GM15510 (cell line): ENCODE measurements around the gene ZDHHC16.

Source experiments
- POLR2A ChIP-seq: IDR thresholded peaks from 3 replicates; pipeline ENCODE4 v1.6.1; 2011; ENCODE audit warnings: borderline replicate concordance; ENCODE audit not compliant: insufficient read length; ENCODE audit errors: extremely low read depth

The ZDHHC16 gene

DNA sequence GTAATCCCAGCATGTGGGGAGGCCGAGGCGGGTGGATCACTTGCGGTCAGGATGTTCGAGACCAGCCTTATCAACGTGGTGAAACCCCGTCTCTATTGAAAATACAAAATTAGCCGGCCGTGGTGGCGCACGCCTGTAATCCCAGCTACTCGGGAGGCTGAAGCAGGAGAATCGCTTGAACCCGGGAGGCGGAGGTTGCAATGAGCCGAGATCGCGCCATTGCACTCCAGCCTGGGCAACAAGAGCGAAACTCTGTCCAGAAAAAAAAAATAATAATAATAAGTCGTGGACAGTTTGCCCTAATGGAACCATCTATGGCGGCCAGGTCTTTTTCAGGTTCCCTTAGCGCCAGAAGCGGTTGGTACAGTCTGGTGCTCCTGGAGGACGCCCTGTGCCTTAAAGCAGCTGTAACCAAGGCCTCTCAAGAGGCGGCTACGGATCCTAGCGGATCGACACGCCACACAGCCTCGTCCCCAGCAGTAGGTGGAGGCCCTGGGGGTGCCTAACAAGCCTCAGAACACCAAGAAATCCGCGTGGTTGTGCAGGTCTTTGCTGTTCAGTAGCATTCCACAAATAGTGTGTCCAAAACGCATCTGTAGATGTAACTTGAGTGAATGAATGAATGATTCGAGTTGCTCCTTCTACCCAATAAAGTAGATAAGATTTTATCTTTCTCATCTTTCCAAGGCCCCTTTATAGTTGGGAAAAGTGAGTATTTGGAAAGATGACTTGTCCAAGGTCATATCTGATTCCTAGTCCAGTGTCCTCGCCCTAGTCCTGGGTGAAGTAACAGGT, 19.0 kb upstream of the ZDHHC16 start:
- no peak for TF ChIP-seq POLR2A

DNA sequence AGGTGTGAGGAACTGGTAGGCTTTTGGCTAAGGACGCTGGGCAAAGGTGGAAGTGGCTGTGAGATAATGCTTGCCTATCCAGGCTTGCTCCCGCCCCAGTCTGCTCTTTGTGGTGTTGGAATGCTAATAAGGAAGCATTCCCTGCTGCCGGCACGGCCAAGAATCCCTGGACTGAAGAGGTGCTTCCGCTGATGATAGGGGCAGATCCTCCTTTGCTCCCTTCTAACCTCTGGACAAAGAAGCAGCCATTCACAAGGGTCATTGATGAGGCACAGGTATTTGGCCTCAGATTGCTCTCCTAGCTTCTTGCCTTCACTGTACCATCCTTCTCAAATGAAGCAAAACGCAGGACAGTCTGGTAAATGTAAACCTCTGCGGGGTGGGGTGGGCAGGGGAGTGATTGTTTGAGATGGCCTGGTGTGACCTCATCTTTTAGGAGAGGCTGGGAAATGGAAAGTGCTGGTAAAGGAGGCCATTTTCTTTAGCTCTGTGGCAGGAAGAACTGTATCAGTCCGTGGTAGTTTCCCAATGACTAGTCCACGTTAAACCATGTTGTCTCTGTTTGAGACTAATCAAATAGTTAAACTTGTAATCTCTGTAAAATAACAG, 18.3 kb upstream of the ZDHHC16 start:
- no peak for TF ChIP-seq POLR2A

DNA sequence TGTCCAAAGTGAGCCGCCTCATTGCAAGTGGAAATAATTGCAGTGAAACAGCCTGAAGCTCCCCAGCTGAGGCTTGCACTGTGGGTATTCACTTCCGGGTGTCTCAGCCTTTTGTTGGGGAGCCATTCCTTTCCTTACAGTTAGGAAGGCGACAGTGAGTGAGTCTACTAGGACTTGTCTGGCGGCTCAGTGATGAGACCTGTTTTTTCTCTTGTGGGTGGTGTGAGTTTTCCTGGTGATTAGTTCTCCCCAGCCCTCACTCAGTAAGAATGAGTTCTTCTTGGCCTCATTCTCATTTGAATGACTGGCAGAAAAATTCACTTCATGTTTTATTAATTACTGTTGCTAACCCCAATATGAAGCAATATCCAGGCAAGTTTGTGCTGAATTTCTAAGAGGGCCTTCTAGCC, 17.4 kb upstream of the ZDHHC16 start:
- no peak for TF ChIP-seq POLR2A

DNA sequence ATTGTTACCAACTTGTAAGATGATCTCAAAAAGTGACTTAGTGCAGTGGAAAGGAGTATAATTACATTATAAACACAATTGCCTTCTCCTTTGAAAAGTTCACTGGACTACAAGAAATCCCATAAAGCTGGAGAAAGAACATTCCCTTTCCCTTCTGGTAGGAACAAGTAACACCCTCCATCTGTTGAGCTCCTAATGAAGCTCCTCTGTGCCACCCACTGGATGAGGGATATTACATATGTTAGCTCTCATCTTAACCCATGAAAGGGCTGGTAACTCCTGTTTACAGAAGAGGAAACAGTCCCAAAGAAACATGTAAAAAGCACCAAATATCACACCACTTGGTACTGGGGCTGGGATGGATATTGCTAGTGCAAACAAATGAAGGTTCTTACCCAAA, 11.9 kb upstream of the ZDHHC16 start:
- no peak for TF ChIP-seq POLR2A

DNA sequence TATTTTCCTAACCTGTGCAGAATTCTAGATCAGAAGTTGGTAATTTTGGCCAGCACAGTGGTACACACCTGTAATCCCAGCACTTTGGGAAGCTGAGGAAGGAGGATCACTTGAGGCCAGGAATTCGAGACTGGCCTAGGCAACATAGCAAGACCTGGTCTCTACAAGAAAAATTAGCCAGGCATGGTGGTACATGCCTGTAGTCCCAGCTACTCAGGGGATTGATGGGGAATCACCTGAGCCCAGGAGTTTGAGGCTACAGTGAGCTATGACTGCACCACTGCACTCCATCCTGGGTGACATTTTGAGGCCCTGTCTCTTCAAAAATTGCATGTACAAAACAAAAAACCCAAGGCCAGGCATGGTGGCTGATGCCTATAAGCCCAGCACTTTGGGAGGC, 11.4 kb upstream of the ZDHHC16 start:
- TF ChIP-seq POLR2A: no peak

DNA sequence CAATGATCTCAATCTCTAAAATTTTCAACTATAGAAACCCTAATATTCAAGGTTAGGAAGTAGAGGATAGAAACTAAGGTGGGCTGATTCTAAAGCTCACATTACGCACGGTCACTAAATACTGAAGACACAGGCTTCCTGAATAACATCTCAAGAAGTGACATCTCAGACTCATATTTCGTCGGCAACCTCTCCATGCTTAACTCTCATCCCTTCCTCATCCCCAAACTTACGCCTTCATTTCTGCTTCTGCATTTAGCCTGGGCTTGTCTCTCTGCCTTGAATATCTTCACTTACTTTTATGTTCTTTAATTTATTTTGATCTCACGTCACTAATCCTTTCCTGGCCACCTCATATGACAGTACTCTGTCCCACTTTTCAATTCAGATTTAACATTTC, 10.8 kb upstream of the ZDHHC16 start:
- TF ChIP-seq POLR2A: no peak

DNA sequence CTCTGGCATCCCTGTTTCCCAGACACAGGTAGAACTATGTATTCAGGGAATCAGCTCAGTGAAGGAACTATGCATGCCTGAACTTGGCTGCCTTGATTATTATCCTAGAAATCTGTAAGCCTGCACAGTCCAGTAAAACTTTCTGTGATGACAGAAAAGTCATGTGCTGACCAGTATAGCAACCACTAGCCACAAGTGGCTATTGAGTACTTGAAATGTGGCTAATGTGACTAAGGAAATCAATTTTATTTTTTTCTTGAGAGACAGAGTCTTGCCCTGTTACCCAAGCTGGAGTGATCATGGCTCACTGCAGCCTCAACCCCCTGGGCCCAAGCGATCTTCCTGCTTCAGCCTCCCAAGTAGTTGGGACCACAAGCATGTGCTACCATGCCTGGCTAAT, 3.7 kb upstream of the ZDHHC16 start:
- no peak for TF ChIP-seq POLR2A

DNA sequence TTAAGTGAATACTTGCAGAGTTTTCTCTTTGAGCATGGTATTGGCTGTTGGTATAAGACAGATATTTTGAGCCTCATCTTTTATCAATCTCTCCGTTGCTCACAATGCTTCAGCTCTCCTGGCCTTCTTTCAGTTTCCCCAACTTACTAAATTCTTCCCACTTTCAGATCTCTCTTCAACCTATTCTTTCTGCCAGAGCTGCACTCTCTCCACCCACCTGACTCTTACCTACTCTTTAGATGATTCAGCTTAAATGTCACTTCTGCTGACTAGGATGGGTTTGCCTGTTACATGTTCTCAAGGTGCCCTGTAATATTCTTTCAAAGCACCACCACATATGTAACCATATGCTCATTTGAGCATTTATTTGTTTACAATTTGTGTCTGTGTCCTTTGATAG, 1.8 kb upstream of the ZDHHC16 start:
- TF ChIP-seq POLR2A: no peak

DNA sequence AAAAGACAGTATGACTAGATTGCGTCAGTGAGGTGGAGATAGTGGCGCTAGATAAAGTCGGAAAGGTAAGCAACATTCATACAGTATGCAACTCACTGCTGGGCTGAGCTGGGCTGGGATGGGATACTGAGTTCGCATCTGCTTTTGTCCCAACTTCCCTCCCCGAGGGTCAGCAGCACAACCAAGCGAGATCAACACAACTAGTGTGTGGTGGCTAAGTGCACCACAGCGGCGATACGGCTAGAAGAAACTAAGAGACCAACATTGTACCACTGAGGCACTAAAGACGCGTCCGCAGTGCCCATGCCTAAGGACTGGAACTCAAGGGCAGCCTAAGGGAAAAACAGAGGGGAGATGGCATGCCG, 636 bp upstream of the ZDHHC16 start:
- TF ChIP-seq POLR2A: no peak

DNA sequence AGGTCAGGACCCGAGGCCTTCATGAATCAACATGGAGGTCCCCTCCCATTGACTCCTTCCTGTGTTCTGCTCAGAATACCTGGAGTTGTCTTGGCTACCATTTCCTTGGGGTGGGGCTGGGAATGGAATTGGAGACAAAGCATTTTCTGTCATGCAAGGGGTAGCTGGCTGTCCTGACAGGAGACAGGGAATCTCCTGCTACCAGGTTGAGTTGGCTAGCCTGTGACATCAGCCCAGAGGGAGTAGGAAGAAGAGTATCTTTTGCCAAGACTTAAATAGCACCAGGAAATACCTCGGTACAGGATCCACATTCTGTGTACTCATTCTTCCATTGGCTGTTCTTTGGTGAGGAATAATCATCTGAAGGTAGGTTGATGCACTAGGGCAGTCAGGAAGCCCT, 4.9 kb downstream of the ZDHHC16 start:
- no peak for TF ChIP-seq POLR2A

DNA sequence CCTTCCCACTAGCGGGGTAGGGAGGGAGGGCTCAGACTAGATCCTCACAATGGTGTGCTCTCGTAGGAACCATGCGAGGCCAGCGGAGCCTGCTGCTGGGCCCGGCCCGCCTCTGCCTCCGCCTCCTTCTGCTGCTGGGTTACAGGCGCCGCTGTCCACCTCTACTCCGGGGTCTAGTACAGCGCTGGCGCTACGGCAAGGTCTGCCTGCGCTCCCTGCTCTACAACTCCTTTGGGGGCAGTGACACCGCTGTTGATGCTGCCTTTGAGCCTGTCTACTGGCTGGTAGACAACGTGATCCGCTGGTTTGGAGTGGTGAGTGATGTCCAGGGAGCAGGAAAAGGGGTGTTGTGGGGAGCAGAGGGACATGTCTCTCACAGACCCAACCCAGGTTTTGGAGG, 5.6 kb downstream of the ZDHHC16 start:
- no peak for TF ChIP-seq POLR2A

DNA sequence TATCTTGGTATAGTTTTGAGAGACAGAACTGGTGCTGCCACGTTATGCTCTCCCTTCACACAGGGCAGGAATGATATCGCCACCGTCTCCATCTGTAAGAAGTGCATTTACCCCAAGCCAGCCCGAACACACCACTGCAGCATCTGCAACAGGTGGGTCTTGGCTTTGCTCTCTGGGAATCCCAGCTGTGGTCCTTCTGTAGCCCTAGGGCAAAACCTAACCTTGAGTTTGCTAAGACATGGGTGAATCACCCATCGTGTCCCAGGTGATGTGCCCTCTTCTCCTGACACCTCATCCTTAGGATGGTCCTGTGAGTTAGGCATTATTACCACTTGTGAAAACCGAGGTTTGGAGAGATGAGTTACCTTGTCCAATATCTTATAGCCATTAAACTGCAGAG, 6.4 kb downstream of the ZDHHC16 start:
- no peak for TF ChIP-seq POLR2A

DNA sequence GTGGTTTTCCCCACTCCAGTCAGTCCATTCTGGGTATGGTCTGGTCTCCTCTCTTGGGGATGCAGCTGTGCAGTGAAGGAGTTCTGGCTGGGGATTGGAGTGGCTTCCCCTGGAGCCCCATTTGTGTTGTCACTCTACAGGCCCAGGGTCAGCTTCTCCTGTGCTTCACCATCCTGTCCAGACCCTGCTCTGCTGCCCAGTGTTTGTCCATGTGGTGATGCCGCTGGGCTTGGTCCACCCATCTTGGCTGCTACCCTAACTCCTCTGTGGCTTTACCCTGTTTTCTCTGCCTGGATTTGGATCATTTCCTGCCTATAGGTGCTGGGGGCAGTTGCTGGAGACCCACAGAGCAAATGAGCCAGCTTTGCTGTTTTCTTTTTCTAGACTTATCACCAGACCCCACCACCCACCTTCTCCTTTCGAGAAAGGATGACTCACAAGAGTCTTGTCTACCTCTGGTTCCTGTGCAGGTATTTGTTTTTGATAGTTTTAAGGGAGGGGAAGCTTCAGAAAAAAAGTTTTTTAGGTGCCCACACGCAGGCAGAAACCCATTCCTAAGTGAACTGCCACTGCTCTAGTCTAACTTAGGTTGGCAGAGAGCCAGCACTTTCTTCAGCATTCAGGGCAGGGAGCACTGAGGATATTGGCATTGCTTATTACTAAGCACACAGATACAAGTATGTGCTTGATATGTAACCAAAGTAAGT, 8.5 kb downstream of the ZDHHC16 start:
- TF ChIP-seq POLR2A: no peak

DNA sequence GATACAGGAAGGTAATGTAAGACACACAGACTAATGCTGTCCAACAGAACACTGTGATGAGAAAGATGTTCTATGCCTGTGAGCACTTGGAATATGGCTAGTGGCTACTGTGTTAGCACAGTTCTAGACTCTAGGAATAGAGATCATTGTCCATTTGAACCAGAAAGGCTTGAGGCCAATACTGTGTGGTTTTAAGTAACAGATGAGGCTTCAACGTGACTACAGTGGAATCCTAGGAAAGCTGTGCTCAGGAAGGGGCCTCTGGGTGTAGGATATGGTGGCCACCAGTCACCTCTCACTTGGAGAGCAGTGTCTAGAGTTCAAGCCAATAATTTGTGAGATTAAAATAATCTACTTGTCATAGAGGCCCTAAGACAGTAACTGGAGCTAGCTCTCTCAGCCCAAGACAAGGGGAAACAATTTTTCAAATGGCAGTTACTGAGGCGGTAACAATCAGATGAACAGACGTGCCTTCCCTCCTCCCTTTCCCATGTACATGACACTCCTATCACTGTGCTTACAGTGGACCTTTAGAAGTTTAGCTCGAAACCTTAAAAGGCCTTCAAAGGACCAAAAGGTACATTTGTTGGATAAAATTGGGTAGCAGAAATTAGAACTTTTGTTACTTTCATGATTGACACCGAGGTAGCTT, 10.2 kb downstream of the ZDHHC16 start:
- no peak for TF ChIP-seq POLR2A

DNA sequence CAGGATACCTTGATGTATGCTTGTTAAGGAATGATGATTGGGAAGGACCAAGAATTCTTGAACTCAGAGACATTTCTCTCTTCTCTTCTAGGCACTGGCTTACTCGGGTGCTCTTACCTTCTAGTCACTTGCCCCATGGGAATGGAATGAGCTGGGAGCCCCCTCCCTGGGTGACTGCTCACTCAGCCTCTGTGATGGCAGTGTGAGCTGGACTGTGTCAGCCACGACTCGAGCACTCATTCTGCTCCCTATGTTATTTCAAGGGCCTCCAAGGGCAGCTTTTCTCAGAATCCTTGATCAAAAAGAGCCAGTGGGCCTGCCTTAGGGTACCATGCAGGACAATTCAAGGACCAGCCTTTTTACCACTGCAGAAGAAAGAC, 10.7 kb downstream of the ZDHHC16 start:
- no peak for TF ChIP-seq POLR2A
